Prostate gland (tissue), 2 donors: ENCODE data around the gene GSG1L.

ENCODE experiments used
- POLR2A ChIP-seq: fragments of 450-650 bp; IDR thresholded peaks from one replicate; pipeline ENCODE4 v1.6.1; 2016; ENCODE audit warnings: antibody characterized with exemption, mild to moderate bottlenecking
- POLR2AphosphoS5 ChIP-seq: sonication (generic); formaldehyde crosslinking; IDR thresholded peaks from one replicate; pipeline ENCODE4 v1.6.1; 2017; ENCODE audit warnings: antibody characterized with exemption
- TF ChIP-seq, protein P1 (sequence below), 4 experiments: fragments of 200-600 bp in 2 of 4; fragments of 450-650 bp in 2 of 4; sonication (generic) in 2 of 4; IDR thresholded peaks; 1 replicate in 3 of 4; 2 replicates in 1 of 4; pipeline ENCODE4 v1.5.1; 2016 to 2019; ENCODE audit warnings: antibody characterized with exemption in 4 of 4, mild to moderate bottlenecking in 2 of 4, moderate library complexity in 2 of 4

DNA sequence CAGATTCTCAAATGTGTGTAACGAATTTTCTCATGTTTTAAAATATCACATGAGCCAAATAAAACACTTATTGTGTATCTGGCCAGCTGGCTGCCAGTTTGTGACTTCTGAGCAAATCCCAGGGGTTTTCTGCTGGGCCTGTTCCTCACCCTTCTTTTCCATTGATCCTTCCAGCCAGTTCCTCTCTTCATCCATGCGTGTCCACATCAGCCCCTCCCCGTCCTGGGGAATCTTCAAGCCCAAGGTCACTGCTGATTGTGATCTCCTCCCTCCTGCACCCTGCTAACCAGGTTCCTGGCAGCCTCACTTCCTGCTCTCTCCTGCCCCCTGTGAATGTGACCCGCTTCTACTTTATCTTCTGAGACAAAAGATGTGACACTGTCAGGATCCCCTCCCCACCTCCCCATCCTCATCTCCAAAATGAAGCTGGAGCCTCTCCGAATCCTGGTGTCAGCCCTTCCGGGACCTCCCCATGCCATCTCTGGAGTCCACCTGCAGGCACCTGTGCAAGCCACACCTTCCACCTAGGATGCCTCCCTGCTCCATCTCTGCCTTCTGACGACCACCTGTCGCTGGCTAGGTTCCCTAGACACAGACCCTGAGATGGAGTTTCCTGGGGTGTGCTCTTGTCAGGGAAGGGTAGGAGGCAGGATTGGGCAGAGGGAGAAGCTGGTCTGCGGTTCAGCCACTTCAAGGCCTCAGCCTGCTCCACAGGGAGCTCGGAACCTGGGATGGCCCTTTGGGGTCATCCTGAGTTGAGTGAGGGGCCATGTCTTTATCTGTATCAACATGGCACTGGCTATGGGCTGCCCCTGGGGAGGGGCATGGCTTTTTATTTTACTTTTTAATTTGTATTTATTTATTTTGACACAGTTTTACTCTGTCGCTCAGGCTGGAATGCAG is 308.5 kb downstream of the GSG1L start:
- TF ChIP-seq, protein P1, sequence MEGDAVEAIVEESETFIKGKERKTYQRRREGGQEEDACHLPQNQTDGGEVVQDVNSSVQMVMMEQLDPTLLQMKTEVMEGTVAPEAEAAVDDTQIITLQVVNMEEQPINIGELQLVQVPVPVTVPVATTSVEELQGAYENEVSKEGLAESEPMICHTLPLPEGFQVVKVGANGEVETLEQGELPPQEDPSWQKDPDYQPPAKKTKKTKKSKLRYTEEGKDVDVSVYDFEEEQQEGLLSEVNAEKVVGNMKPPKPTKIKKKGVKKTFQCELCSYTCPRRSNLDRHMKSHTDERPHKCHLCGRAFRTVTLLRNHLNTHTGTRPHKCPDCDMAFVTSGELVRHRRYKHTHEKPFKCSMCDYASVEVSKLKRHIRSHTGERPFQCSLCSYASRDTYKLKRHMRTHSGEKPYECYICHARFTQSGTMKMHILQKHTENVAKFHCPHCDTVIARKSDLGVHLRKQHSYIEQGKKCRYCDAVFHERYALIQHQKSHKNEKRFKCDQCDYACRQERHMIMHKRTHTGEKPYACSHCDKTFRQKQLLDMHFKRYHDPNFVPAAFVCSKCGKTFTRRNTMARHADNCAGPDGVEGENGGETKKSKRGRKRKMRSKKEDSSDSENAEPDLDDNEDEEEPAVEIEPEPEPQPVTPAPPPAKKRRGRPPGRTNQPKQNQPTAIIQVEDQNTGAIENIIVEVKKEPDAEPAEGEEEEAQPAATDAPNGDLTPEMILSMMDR (IDR thresholded peaks at IDR 0.05): no peak
- TF ChIP-seq POLR2A: no peak
- no peak for TF ChIP-seq POLR2AphosphoS5
